ENCODE results near the gene PTGIS.
"Not testable (repeated sequence)": the region's sequence is repeated elsewhere in the genome, so short reads cannot be mapped to it uniquely, and the experiment has no call there.

PTGIS gene

GRCh38 chr20:49567421-49568277, at the start of gene PTGIS:
TSS of gene PTGIS (minus strand) at chr20:49568137. CDS start at chr20:49568116, 21 bp downstream.
- peak; percentile 64 for DNase-seq (ENCODE audit: low spot score)

- not testable (repeated sequence) for DNase-seq (ENCODE audit: low spot score)
These were observed 49.5 kb upstream of the PTGIS start for GRCh38 chr20:49617394-49617793.

GRCh38 chr20:49616154-49617007, 48.4 kb upstream of the PTGIS start:
- no peak for DNase-seq (ENCODE audit: low spot score)

GRCh38 chr20:49615401-49616153, 47.6 kb upstream of the PTGIS start:
- no peak for DNase-seq (ENCODE audit: low spot score)

GRCh38 chr20:49615051-49615400, 47.1 kb upstream of the PTGIS start:
- DNase-seq (ENCODE audit: low spot score) = not testable (repeated sequence)

- DNase-seq (ENCODE audit: low spot score) = no peak
These were observed 46.6 kb upstream of the PTGIS start for GRCh38 chr20:49614338-49615050.

- DNase-seq (ENCODE audit: low spot score) = no peak
These were observed 44.3 kb upstream of the PTGIS start for GRCh38 chr20:49612127-49612738.

- not testable (repeated sequence) for DNase-seq (ENCODE audit: low spot score)
These were observed 43.7 kb upstream of the PTGIS start for GRCh38 chr20:49611539-49612126.

- peak; percentile 88 for DNase-seq (ENCODE audit: low spot score)
These were observed 43.0 kb upstream of the PTGIS start for GRCh38 chr20:49610691-49611538.

GRCh38 chr20:49608752-49609670, 41.1 kb upstream of the PTGIS start:
- peak; percentile 83 for DNase-seq (ENCODE audit: low spot score)

GRCh38 chr20:49607568-49607967, 39.6 kb upstream of the PTGIS start:
- no peak for DNase-seq (ENCODE audit: low spot score)

GRCh38 chr20:49603209-49603627, 35.3 kb upstream of the PTGIS start:
- peak; percentile 43 for DNase-seq (ENCODE audit: low spot score)

- DNase-seq (ENCODE audit: low spot score) = no peak
These were observed 34.6 kb upstream of the PTGIS start for GRCh38 chr20:49602345-49603208.

GRCh38 chr20:49601153-49601924, 33.4 kb upstream of the PTGIS start:
- no peak for DNase-seq (ENCODE audit: low spot score)

- no peak for DNase-seq (ENCODE audit: low spot score)
These were observed 31.8 kb upstream of the PTGIS start for GRCh38 chr20:49599746-49600113.

- DNase-seq (ENCODE audit: low spot score) = no peak
These were observed 30.0 kb upstream of the PTGIS start for GRCh38 chr20:49597825-49598395.

All from GM03348 (cell line).